ENCODE data around the gene KRT85.
A peak's percentile ranks its signal among the peaks of the same experiment; 100 is the strongest.

The KRT85 gene

GRCh38 chr12:52327830-52328500, 39.3 kb downstream of the KRT85 start:
- Histone ChIP-seq H3K27me3 (ENCODE audit: low read length) (no peaks in the 10 kb centered on the region), H3K36me3 (ENCODE audit: low read length) (no peaks in the 10 kb centered on the region), H3K27ac (ENCODE audit: low read depth, low read length) (no peak overlapping the region), H4K20me1 (ENCODE audit: low read depth, low read length) (no peaks in the 10 kb centered on the region), H3K79me2 (ENCODE audit: insufficient read depth, low read length) (no peaks in the 10 kb centered on the region), H3K4me3 (ENCODE audit: insufficient read depth, low read length, poor library complexity, severe bottlenecking) (no peak overlapping the region), H3K4me2 (ENCODE audit: low read depth, low read length, poor library complexity, severe bottlenecking) (no peak overlapping the region), H3F3A (ENCODE audit: insufficient read depth) (no peaks in the 10 kb centered on the region), H3K9ac (ENCODE audit: low read length) (no peak overlapping the region), H3K9me2 (replicated peaks; ENCODE audit: insufficient read depth, low read length) (no peaks in the 10 kb centered on the region), H2AFZ (ENCODE audit: low read depth, low read length, severe bottlenecking) (no peak overlapping the region), H3K9me3 (ENCODE audit: insufficient read depth, low read length) (no peaks in the 10 kb centered on the region)
- TF ChIP-seq, protein P1, sequence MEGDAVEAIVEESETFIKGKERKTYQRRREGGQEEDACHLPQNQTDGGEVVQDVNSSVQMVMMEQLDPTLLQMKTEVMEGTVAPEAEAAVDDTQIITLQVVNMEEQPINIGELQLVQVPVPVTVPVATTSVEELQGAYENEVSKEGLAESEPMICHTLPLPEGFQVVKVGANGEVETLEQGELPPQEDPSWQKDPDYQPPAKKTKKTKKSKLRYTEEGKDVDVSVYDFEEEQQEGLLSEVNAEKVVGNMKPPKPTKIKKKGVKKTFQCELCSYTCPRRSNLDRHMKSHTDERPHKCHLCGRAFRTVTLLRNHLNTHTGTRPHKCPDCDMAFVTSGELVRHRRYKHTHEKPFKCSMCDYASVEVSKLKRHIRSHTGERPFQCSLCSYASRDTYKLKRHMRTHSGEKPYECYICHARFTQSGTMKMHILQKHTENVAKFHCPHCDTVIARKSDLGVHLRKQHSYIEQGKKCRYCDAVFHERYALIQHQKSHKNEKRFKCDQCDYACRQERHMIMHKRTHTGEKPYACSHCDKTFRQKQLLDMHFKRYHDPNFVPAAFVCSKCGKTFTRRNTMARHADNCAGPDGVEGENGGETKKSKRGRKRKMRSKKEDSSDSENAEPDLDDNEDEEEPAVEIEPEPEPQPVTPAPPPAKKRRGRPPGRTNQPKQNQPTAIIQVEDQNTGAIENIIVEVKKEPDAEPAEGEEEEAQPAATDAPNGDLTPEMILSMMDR (IDR thresholded peaks at IDR 0.05; ENCODE audit: insufficient read depth, low read length, poor library complexity, severe bottlenecking): no peak
- no peak for TF ChIP-seq EZH2phosphoT487 (conservative IDR thresholded peaks at IDR 0.05; ENCODE audit: low read length)

DNA sequence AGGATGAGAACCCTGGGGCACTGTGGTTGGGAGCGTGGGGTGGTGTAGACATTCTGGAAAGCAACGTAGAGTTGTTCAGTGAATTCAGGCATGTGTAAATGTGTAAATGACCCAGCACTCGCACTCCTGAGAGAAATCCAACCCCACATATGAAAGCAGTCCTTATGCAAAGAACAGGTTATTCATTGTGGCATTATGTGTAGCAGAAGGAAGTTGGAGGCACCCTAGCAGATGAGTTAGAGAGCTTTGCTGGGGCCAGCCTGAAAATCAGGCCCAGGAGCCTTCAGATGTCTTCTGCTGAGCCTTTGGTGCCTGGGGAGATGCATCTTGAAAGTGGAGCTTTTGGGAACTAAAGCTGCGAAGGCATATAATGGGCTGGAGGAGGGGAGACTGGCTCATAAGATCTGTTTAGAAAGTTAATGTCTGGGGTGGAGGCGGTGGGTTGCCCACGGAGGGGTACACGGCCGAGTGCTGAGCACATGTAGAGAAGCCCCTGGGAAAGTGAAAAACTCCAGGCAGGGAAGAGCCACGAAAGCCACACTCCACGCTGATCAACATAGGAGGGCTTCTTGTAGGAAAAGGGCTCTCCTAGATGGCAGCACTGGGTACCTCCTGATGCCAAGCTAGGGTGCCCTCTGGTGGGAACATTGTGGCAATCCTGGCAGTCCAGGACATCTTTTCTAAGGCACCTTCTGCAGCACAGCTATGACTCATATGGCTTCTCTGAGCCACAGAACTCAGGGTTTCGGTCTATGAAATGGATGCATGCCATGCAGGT, 40.0 kb downstream of the KRT85 start:
- Histone ChIP-seq H3K79me2 (ENCODE audit: insufficient read depth, low read length) (no peaks in the 10 kb centered on the region), H2AFZ (ENCODE audit: low read depth, low read length, severe bottlenecking) (no peak overlapping the region), H3K9me3 (ENCODE audit: insufficient read depth, low read length) (no peaks in the 10 kb centered on the region), H3F3A (ENCODE audit: insufficient read depth) (no peaks in the 10 kb centered on the region), H3K9ac (ENCODE audit: low read length) (no peak overlapping the region), H3K9me2 (replicated peaks; ENCODE audit: insufficient read depth, low read length) (no peaks in the 10 kb centered on the region), H3K27me3 (ENCODE audit: low read length) (no peaks in the 10 kb centered on the region), H3K36me3 (ENCODE audit: low read length) (no peaks in the 10 kb centered on the region), H3K4me2 (ENCODE audit: low read depth, low read length, poor library complexity, severe bottlenecking) (no peak overlapping the region), H3K27ac (ENCODE audit: low read depth, low read length) (no peak overlapping the region), H3K4me3 (ENCODE audit: insufficient read depth, low read length, poor library complexity, severe bottlenecking) (no peak overlapping the region), H4K20me1 (ENCODE audit: low read depth, low read length) (no peaks in the 10 kb centered on the region)
- TF ChIP-seq, protein P1 (IDR thresholded peaks at IDR 0.05; ENCODE audit: insufficient read depth, low read length, poor library complexity, severe bottlenecking): peak; percentile 96
- no peak for TF ChIP-seq EZH2phosphoT487 (conservative IDR thresholded peaks at IDR 0.05; ENCODE audit: low read length)

GRCh38 chr12:52324153-52324444, 43.2 kb downstream of the KRT85 start:
- Histone ChIP-seq H3K9ac (ENCODE audit: low read length) (no peak overlapping the region), H3K4me2 (ENCODE audit: low read depth, low read length, poor library complexity, severe bottlenecking) (no peak overlapping the region), H3K27ac (ENCODE audit: low read depth, low read length) (no peak overlapping the region), H3K9me2 (replicated peaks; ENCODE audit: insufficient read depth, low read length) (no peaks in the 10 kb centered on the region), H3K4me3 (ENCODE audit: insufficient read depth, low read length, poor library complexity, severe bottlenecking) (no peak overlapping the region), H3F3A (ENCODE audit: insufficient read depth) (no peaks in the 10 kb centered on the region), H3K27me3 (ENCODE audit: low read length) (no peaks in the 10 kb centered on the region), H3K79me2 (ENCODE audit: insufficient read depth, low read length) (no peaks in the 10 kb centered on the region), H2AFZ (ENCODE audit: low read depth, low read length, severe bottlenecking) (no peak overlapping the region), H3K36me3 (ENCODE audit: low read length) (no peaks in the 10 kb centered on the region), H4K20me1 (ENCODE audit: low read depth, low read length) (no peaks in the 10 kb centered on the region), H3K9me3 (ENCODE audit: insufficient read depth, low read length) (no peaks in the 10 kb centered on the region)
- TF ChIP-seq, protein P1 (IDR thresholded peaks at IDR 0.05; ENCODE audit: insufficient read depth, low read length, poor library complexity, severe bottlenecking): no peak
- TF ChIP-seq EZH2phosphoT487 (conservative IDR thresholded peaks at IDR 0.05; ENCODE audit: low read length): no peak
